Endothelial cell of umbilical vein (primary cell): ENCODE data around the gene ARHGDIA. TPM values are rescaled to one million over a fixed set of nuclear protein-coding genes. Genes with fewer than 3 reads are reported as not detected.

Experiments used
- BruUV-seq: library from RNA; stranded (reverse); fragments of 400-500 nt; replicated peaks from 2 replicates; lab custom pipeline; 2021; lab: Mats Ljungman, UMichigan
- CTCF ChIA-PET: fragments of 300-600, 350-600 bp; sonication (Branson Sonifier 250); formaldehyde crosslinking; loops from one replicate; lab custom pipeline; 2021; ENCODE audit warnings: antibody characterized with exemption, inconsistent platforms; lab: Charles Lee
- POLR2A ChIA-PET: fragments of 300-600, 350-600 bp; sonication (Branson Sonifier 250); formaldehyde crosslinking; loops from one replicate; lab custom pipeline; 2021; ENCODE audit warnings: antibody characterized with exemption, inconsistent platforms; lab: Charles Lee
- DNase-seq: peaks from one replicate; pipeline ENCODE4 v3.0.0-alpha.2; 2011; ENCODE audit warnings: low read depth, low spot score
- FAIRE-seq: peaks from 2 replicates; lab custom pipeline; 2011; peaks lifted over from hg19 to GRCh38; lab: Jason Lieb, UNC
- H2AFZ ChIP-seq: 2 replicates; pipeline ENCODE4 v1.6.0; 2012; ENCODE audit warnings: low read depth, low read length, control low read depth, inconsistent platforms
- H3K27ac ChIP-seq: 2 replicates; pipeline ENCODE4 v1.5.1; 2011; ENCODE audit warnings: low read depth, mild to moderate bottlenecking, control low read depth, low read length, moderate library complexity; ENCODE audit not compliant: insufficient read depth
- H3K27me3 ChIP-seq, 2 experiments: 2 replicates each; pipeline versions ENCODE4 v1.6.0 to v1.6.1; 2011; ENCODE audit warnings: low read length in 2 of 2, mixed read lengths in 1 of 2; ENCODE audit not compliant: control insufficient read depth in 2 of 2, insufficient read depth in 2 of 2
- H3K36me3 ChIP-seq, 2 experiments: 2 replicates in 1 of 2; 3 replicates in 1 of 2; pipeline ENCODE4 v1.5.1; 2011; ENCODE audit warnings: low read length in 2 of 2, mild to moderate bottlenecking in 1 of 2, moderate library complexity in 1 of 2; ENCODE audit not compliant: control insufficient read depth in 2 of 2, insufficient read depth in 2 of 2; ENCODE audit errors: extremely low read depth in 1 of 2
- H3K4me1 ChIP-seq: 3 replicates; pipeline ENCODE4 v1.5.1; 2011; ENCODE audit warnings: mild to moderate bottlenecking, low read length; ENCODE audit not compliant: control insufficient read depth, insufficient read depth; ENCODE audit errors: extremely low read depth
- H3K4me2 ChIP-seq: 2 replicates; pipeline ENCODE4 v1.6.1; 2011; ENCODE audit warnings: low read length, control low read depth, mixed read lengths; ENCODE audit not compliant: insufficient read depth
- H3K4me3 ChIP-seq, 3 experiments: fragments of 200-600 bp in 1 of 3; sonication (generic), shearing (Covaris generic) in 1 of 3; replicated peaks in 1 of 3; 2 replicates each; pipeline ENCODE4 v1.5.1; 2011 to 2016; ENCODE audit warnings: control low read depth in 3 of 3, low read length in 3 of 3, mild to moderate bottlenecking in 2 of 3, inconsistent platforms in 1 of 3, low read depth in 1 of 3, moderate library complexity in 1 of 3; ENCODE audit not compliant: insufficient read depth in 1 of 3
- H3K79me2 ChIP-seq: 2 replicates; pipeline ENCODE4 v1.6.0; 2012; ENCODE audit warnings: low read length, inconsistent platforms; ENCODE audit not compliant: control insufficient read depth, insufficient read depth
- H3K9ac ChIP-seq: replicated peaks from 2 replicates; pipeline ENCODE3; 2011; ENCODE audit warnings: low read length, control low read depth; ENCODE audit not compliant: insufficient read depth; ENCODE audit errors: extremely low read depth
- H3K9me1 ChIP-seq: replicated peaks from 3 replicates; pipeline ENCODE4 v1.6.0; 2011; ENCODE audit warnings: mild to moderate bottlenecking, low read length; ENCODE audit not compliant: control insufficient read depth, insufficient read depth; ENCODE audit errors: extremely low read depth
- H3K9me3 ChIP-seq: replicated peaks from 2 replicates; pipeline ENCODE4 v1.5.1; 2012; ENCODE audit warnings: low read length, inconsistent platforms; ENCODE audit not compliant: control insufficient read depth, insufficient read depth
- H4K20me1 ChIP-seq: replicated peaks from 2 replicates; pipeline ENCODE3; 2011; ENCODE audit warnings: mild to moderate bottlenecking, low read length; ENCODE audit not compliant: control insufficient read depth, insufficient read depth; ENCODE audit errors: extremely low read depth
- CTCF ChIP-seq, 2 donors: IDR thresholded peaks; 1 replicate in 1 of 2; 2 replicates in 1 of 2; pipeline ENCODE4 v1.5.1; 2011; ENCODE audit warnings: low read length in 2 of 2, mild to moderate bottlenecking in 2 of 2, moderate library complexity in 2 of 2, control low read depth in 1 of 2, inconsistent platforms in 1 of 2, low read depth in 1 of 2; ENCODE audit not compliant: insufficient read depth in 1 of 2; ENCODE audit errors: extremely low read depth in 1 of 2
- EZH2 ChIP-seq: IDR thresholded peaks from 2 replicates; pipeline ENCODE4 v1.6.1; 2012; ENCODE audit warnings: borderline replicate concordance, low read depth, mild to moderate bottlenecking, moderate library complexity, low read length, inconsistent platforms; ENCODE audit not compliant: severe bottlenecking
- FOS ChIP-seq: IDR thresholded peaks from 2 replicates; pipeline ENCODE4 v1.6.1; 2011; ENCODE audit warnings: mild to moderate bottlenecking, low read length, moderate library complexity, borderline replicate concordance; ENCODE audit not compliant: insufficient read depth
- GATA2 ChIP-seq: IDR thresholded peaks from 2 replicates; pipeline ENCODE4 v1.7.0; 2011; ENCODE audit warnings: low read depth, mild to moderate bottlenecking, moderate library complexity, mixed read lengths, low read length; ENCODE audit not compliant: insufficient read length, insufficient read depth
- JUN ChIP-seq: IDR thresholded peaks from 2 replicates; pipeline ENCODE4 v1.6.1; 2011; ENCODE audit warnings: borderline replicate concordance, low read depth; ENCODE audit not compliant: insufficient read length, insufficient read depth
- MAX ChIP-seq: IDR thresholded peaks from 2 replicates; pipeline ENCODE4 v1.6.1; 2011; ENCODE audit not compliant: insufficient read depth, insufficient read length
- MYC ChIP-seq: IDR thresholded peaks from one replicate; pipeline ENCODE4 v1.6.1; 2011; ENCODE audit warnings: mild to moderate bottlenecking, low read depth, low read length
- POLR2A ChIP-seq: IDR thresholded peaks from 2 replicates; pipeline ENCODE4 v1.6.1; 2012; ENCODE audit warnings: low read depth, mild to moderate bottlenecking, control low read depth, low read length
- POLR2AphosphoS5 ChIP-seq: IDR thresholded peaks from 2 replicates; pipeline ENCODE4 v1.6.1; 2012; ENCODE audit warnings: low read depth, mild to moderate bottlenecking, control low read depth, low read length, moderate library complexity; ENCODE audit not compliant: insufficient read depth
- dilution Hi-C: fragments of 300-500 bp; cut with MboI; formaldehyde crosslinking; loops from one replicate; pipeline ENCODE4 v1.15.0; 2019; ENCODE audit warnings: low sequenced_read_pairs; ENCODE audit not compliant: extremely low pct_ligation_motif_present
- intact Hi-C: fragments of 100-400 bp; cut with micrococcal nuclease; formaldehyde crosslinking; loops from one replicate; pipeline ENCODE4 v1.10.0; 2022
- polyA plus RNA-seq, 4 experiments: library from polyadenylated mRNA; depleted of rRNA in 3 of 4; stranded (reverse) in 3 of 4; unstranded in 1 of 4; fragments of >200 nt; gene quantifications; 2 replicates each; pipeline versions ENCODE4 v1.2.1 to v1.2.3, GENCODE V29; 2011 to 2012; ENCODE audit warnings: missing spikeins in 1 of 4
- total RNA-seq: library from RNA; stranded (reverse); gene quantifications from 2 replicates; pipeline ENCODE4 v1.2.3, GENCODE V29; 2021

Gene ARHGDIA
- total and polyA plus RNA-seq, 2 donors (not counting 3 experiments of a cell fraction or from before 2014, with no cell fraction given), result 358 to 645 TPM

- dilution Hi-C loops (no loop called here), intact Hi-C loops (no loop called here)
- Histone ChIP-seq H3K4me3 (no peak overlapping the region), H3K36me3 (peaks cover 7 to 10% of the 10 kb centered on the region in 2 experiments), H2AFZ (no peak overlapping the region), H3K79me2 (no peaks in the 10 kb centered on the region), H3K9ac (no peak overlapping the region), H3K27ac (no peak overlapping the region), H3K4me1 (peaks cover 6% of the 10 kb centered on the region), H3K27me3 (no peaks in the 10 kb centered on the region), H4K20me1 (no peaks in the 10 kb centered on the region), H3K9me3 (no peaks in the 10 kb centered on the region), H3K4me2 (no peak overlapping the region), H3K9me1 (no peaks in the 10 kb centered on the region)
- FAIRE-seq (no peak), DNase-seq (no peak)
- CTCF ChIA-PET, result interaction anchor here (1.7 kb wide), 1 partner anchor 14 kb away, joined by 4 read pairs; no protein-coding TSS in a partner anchor
- TF ChIP-seq GATA2, result no peak
- no peak for TF ChIP-seq EZH2
- no peak for TF ChIP-seq POLR2AphosphoS5
- no peak for TF ChIP-seq MYC
- no peak for TF ChIP-seq MAX
- TF ChIP-seq FOS, result no peak
- TF ChIP-seq CTCF (IDR thresholded peaks at IDR 0.05; ENCODE audit: extremely low read depth in 1 of 2, insufficient read depth in 1 of 2, low read depth in 1 of 2, low read length in 2 of 2), result no peak
- TF ChIP-seq POLR2A, result no peak
- TF ChIP-seq JUN, result no peak
- no TSS peak for BruUV-seq
- POLR2A ChIA-PET, result no interaction called here
Measured at GRCh38 chr17:81908793-81909192, 37.7 kb upstream of the ARHGDIA start.
